ENCODE measurements around the gene MNAT1.

The MNAT1 gene

DNA sequence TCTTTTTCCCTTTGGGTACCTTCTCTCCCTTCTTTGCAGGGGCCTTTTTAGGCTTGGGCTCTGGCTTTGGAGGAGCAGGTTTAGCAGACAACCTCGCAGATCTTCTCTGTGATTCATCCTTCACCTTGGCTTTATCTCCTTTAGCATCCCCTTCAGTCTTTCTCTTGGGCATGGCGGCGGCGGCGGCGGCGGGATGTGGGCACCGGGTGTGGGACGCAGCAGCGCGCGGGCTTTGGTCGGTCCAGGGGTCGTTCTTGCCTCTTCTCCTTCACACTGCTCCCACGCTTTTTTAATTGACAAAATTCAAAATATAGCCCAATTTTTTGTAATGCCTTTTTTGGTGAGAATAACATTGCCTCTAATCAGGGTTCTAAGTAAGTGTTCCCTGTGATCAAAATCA lies 237.7 kb downstream of the MNAT1 start:
- DNase-seq, result no peak

DNA sequence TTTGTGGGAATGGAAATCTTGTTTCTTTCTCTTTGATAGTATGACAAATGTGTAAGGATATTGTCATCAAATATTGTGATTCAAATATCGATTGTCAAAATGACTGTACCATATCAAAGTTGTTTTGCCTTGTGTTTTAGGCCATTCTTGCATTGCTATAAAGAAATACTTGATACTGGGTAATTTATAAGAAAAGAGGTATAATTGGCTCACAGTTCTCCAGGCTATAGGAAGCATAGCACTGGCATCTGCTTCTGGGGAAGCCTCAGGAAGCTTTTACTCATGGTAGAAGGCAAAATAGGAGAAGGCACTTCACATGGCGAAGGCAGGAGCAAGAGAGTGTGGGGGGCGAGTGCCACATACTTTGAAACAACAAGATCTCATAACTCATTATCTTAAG lies 238.5 kb downstream of the MNAT1 start:
- DNase-seq, result no peak

DNA sequence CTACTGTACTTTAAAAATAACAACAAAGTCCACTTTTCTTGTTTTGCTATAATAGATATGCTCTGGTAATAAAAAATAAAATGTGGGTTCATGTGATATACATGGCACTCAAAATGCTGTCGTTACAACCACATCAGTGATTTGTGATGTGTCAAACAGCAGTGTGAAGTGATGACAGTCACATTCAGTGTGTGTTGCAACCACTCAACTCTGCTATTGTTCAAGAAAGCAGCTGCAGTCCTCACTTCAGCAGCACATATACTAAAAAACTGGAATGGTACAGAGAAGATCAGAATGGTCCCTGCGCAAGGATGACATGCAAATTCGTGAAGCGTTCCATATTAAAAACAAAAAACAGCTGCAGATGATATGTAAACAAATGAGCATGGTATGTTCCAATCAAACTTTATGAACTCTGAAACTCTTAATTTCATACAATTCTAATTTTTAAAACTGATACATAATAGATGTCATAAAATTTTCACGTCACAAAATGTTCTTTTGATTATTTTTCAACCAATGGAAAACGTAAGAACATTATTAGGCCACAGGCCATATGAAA lies 239.6 kb downstream of the MNAT1 start:
- no peak for DNase-seq

DNA sequence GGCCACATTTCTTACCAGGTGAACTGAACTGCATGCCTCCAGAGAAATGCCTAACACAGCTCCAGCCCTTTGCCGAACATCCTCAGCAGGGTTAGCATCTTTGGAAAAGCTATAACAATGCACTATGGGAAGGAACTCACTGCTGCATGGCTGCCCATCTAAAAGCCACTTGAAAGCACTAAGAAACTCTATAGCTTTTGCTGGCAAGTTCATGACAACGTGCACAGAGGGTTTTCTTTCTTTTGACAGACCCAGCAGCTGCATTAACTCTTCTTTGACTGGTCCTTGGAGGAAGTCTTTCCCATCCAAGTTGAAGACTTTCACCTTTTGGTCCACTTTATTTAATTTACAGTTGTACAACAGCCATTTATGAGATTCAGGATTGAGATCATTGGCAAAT lies 241.0 kb downstream of the MNAT1 start:
- DNase-seq, result no peak

DNA sequence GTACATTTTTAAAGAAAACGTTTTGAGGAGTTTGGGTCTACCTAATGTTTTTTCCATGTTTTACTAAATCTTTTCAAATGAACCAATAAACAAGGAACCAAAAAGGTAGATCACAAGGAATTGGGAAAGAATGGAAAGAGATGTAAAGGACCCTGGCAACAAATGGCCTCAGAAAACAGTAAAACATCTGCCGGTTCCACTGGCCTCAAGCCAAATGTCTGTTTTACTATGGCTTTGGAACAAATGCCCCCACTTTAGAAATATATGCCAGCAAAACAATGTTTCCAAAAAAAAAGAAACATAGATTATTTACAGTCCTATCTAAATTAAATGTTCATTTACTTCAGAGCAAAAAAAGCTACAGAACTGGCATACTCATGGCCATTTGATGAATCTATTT lies 243.3 kb downstream of the MNAT1 start:
- no peak for DNase-seq

DNA sequence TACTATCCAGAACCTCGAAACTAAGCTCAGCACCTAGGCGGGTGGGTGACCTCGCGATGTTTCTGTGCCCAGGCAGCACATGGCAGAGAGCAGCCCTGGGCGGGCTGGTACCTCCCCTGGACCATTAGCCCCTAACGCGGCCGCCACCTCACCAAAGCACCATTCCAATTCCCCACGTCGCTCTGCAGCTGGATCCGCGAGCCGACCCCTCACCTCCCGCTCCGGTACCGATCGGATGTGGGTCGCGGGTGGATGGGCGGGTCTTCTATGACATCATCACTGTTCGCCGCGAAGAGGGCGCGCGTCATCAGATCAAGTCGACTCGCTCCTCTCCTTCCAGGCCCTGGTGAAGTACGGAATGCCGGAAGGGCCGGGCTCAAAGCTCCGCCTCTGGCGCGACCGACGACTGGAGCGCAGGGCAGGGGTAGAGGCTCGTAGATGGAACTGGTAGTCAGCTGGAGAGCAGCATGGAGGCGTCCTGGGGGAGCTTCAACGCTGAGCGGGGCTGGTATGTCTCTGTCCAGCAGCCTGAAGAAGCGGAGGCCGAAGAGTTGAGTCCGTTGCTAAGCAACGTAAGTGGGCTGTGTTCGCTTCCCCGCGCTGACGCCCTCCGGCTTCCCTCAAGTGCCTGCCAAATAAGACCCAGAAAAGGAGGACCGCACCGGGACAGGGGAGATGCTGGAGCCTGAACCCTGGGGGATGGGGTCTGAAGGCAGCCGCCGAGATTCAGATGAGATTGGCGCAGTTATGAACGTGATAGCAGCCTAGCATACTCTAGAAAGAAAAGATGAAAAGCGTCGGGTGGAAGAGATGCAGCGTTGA lies 246.5 kb downstream of the MNAT1 start, which contains the start of the genes SLC38A6 and TRMT5:
SLC38A6 (plus strand) TSS at position 435 of the 822 bp plus-strand sequence; CDS start at position 468, 33 bp downstream.
TRMT5 (minus strand) TSS at position 269 of the 822 bp plus-strand sequence; CDS start at position 163, 106 bp downstream.
- peak; percentile 90 to 93 for DNase-seq

DNA sequence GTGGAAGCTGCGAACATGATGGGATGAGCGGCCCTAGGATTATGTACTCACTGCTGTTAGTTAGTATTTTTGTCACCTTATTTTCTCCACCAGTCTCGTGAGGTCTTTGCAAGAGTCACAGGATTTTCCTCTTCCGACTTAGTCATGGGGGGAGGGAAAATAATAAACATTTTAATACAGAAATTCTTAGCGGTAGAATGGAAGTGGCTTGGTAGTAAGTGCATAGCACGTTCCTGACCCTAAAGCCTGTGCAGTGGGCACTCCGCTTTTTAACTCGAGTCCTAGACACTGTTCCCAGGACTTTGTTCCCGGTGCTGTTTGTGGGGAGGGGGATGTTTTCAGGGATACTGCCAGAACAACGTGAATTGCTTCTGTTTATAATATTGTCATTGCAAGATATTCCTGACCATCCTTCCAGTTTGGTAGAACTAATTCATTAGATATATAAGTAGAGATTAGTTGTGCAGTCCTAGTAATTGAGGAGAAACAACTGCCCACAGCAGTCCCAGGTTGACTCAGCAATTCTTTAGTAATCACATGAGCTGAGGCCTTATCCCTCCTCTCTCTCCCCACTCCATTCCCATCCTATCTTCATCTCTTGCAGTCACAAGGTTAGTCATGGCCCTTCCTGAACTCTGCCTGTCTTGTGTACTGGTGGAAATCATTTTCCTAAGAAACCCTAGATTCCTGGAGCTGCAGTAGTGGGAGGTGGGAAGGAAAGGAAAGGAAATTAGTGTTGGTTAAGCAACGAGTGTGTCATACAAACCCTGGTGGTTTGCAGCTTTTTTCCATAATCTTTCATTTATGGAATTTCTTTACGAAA lies 247.3 kb downstream of the MNAT1 start:
- DNase-seq, result no peak

DNA sequence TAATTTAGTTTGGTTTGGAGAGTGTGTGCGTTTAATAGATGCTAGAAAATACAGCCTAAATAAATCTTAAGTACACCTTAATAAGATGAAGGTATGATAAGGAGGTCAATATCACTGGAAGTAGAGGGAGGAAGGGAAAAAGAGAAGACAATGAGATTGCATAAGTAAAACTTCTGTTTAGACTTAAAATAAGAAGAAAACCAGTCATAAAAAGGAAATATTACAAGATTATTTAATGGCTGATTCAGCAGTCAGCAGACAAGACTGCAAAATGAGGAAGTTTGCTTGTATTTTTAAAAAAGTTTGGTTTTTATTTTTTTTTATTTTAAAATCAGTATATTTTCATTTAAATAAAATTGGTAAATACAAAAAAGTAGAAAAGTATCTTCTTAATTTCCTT lies 249.6 kb downstream of the MNAT1 start:
- DNase-seq, result no peak

DNA sequence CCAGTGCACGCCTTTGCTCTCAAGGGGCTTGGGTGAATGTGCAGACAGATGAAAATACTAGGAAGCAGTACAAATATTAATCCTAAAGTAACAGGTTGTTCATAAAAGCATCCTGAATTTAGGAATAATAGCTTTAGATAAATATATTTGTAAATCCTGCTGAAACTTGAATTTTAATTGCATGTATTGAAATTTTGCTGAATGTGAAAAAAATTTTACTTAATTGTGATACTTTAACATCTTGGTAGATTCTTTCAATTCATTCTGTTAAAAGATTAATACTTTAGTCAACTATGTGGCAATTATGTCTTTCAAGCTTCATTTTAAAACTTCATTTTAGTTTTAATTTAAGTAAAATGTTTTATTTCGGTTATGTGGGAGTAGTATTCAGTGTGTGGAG lies 251.9 kb downstream of the MNAT1 start:
- DNase-seq, result no peak

DNA sequence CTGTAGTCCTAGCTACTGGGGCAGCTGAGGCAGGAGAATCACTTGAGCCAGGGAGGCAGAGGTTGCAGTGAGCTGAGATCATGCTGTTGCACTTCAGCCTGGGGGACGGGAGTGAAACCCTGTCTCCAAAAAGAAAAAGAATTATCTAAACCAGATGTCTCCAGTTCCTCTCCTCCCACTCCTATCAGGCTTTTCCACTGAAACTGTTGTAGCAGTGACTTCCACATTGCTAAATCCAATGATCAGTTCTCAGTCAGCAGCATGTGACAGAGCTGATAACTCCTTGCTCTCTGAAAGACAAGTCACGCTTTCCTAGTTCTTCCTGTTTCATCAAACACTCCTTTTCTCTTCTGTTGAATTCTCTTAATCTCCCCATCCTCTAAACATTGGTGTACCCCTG lies 255.0 kb downstream of the MNAT1 start:
- no peak for DNase-seq

DNA sequence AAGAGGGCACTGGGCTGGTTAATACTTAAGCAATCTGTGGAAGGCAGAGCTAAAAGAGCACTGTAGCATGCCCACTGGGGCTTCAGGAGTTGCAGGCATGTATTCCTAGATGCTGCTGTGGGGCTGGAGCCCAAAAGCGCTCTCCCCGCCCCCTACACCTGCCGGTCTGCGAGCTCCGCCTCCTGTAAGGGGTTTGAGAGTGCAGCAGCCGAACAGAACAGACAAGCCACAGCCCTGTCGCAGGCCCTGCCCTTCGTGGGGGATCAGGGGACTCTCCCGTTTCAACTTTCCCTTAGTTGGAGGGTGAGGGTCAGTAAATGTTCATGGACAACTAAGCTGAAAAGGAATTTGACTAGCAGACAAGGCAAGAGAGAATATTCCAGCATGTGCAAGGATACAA lies 264.1 kb downstream of the MNAT1 start:
- DNase-seq, result no peak

DNA sequence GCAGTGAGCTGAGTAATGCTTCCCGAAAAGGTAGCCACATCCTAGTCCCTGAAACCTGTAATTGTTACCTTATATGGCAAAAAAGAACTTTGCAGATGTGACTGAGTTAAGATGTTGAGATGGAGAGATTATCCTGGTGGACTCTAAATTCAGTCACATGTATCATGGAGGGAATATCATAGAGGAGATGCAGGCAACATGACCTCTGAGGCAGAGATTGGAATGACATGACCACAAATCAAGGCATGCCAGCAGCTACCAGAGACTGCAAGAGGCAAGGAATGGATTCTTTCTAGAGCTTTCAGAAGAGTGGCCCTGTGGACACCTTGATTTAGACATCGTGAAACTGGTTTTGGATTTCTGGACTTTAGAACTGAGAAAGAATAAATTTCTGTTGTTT lies 265.0 kb downstream of the MNAT1 start:
- DNase-seq, result no peak

DNA sequence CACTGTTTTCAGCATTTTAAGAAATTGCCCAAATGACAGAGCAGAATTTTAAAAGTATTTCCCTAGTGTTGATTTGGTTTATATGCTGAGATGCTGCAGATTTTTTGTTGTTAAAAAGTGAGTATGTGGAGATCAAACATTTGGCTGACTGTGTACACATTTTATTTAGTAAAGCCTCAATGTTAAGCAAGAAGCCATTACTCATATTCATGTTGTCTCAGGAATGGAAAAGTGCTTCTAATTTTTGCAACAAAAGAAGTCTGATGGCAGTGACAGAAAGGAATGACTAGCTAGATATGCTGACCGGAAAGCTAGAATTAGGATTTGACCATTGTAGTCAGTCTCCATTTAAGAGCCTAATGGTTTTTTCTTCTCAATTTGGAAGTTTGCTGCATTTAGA lies 269.0 kb downstream of the MNAT1 start:
- no peak for DNase-seq

DNA sequence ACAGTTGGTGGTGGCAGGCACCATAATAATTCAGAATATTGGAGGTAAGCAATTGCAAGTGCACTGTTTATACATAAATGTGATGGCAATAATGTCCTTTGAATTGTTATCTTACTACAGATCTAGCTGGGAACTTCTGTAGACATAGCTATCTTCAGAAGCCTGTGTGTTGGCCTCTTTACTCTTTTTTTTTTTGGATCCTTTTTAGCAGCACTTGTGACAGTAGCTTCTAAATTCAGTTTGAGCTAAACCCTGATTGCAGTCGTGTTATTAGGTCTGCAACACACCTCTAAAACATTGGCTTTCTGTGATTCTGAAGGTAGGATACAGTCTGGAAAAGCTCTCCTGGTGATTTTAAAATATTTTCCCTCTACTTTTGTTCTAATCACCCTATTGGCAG lies 285.0 kb downstream of the MNAT1 start:
- no peak for DNase-seq
